Measurements from ENCODE around the gene NKD2.

NKD2 gene

GRCh38 chr5:1042626-1043025, 34.0 kb downstream of the NKD2 start:
- Histone ChIP-seq H3K36me3 (ENCODE audit: insufficient read depth) (no peaks in the 10 kb centered on the region), H3K4me1 (ENCODE audit: low read depth, poor library complexity, severe bottlenecking) (no peaks in the 10 kb centered on the region), H3K4me3 (IDR thresholded peaks at IDR 0.05; ENCODE audit: insufficient read depth, low read depth, low read length) (no peak overlapping the region), H4K20me1 (ENCODE audit: insufficient read depth) (no peaks in the 10 kb centered on the region), H3K27ac (no peak overlapping the region), H3K9ac (no peak overlapping the region), H3K79me2 (ENCODE audit: insufficient read depth, low read depth) (peaks cover 4% of the 10 kb centered on the region; the same call in 1 of the 2 replicates), H3K27me3 (ENCODE audit: insufficient read depth, low read depth) (no peaks in the 10 kb centered on the region), H3K4me2 (no peak overlapping the region), H2AFZ (ENCODE audit: low read depth) (no peak overlapping the region)
- no peak for TF ChIP-seq CTCF (conservative IDR thresholded peaks at IDR 0.05; ENCODE audit: low read depth, low read length)

- no peak for TF ChIP-seq CTCF (conservative IDR thresholded peaks at IDR 0.05; ENCODE audit: low read depth, low read length)
- Histone ChIP-seq H3K27ac (no peak overlapping the region), H3K4me1 (ENCODE audit: low read depth, poor library complexity, severe bottlenecking) (no peaks in the 10 kb centered on the region), H3K36me3 (ENCODE audit: insufficient read depth) (no peaks in the 10 kb centered on the region), H3K4me3 (IDR thresholded peaks at IDR 0.05; ENCODE audit: insufficient read depth, low read depth, low read length) (no peak overlapping the region), H3K79me2 (ENCODE audit: insufficient read depth, low read depth) (peaks cover 4% of the 10 kb centered on the region; the same call in 1 of the 2 replicates), H4K20me1 (ENCODE audit: insufficient read depth) (no peaks in the 10 kb centered on the region), H3K27me3 (ENCODE audit: insufficient read depth, low read depth) (no peaks in the 10 kb centered on the region), H3K9ac (no peak overlapping the region), H3K4me2 (no peak overlapping the region), H2AFZ (ENCODE audit: low read depth) (no peak overlapping the region)
Measured at GRCh38 chr5:1043327-1043726, 34.7 kb downstream of the NKD2 start.

- Histone ChIP-seq H2AFZ (ENCODE audit: low read depth) (no peak overlapping the region), H3K9ac (no peak overlapping the region), H3K27me3 (ENCODE audit: insufficient read depth, low read depth) (no peaks in the 10 kb centered on the region), H4K20me1 (ENCODE audit: insufficient read depth) (no peaks in the 10 kb centered on the region), H3K27ac (no peak overlapping the region), H3K4me3 (IDR thresholded peaks at IDR 0.05; ENCODE audit: insufficient read depth, low read depth, low read length) (no peak overlapping the region), H3K4me2 (no peak overlapping the region), H3K4me1 (ENCODE audit: low read depth, poor library complexity, severe bottlenecking) (no peaks in the 10 kb centered on the region), H3K79me2 (ENCODE audit: insufficient read depth, low read depth) (0 out of 2 replicates have a peak, but pooled peaks cover 4% of the 10 kb centered on the region), H3K36me3 (ENCODE audit: insufficient read depth) (no peaks in the 10 kb centered on the region)
- TF ChIP-seq CTCF (conservative IDR thresholded peaks at IDR 0.05; ENCODE audit: low read depth, low read length): no peak
Measured at GRCh38 chr5:1044117-1044516, 35.5 kb downstream of the NKD2 start.

GRCh38 chr5:1045960-1046560, 37.5 kb downstream of the NKD2 start:
- no peak for TF ChIP-seq CTCF (conservative IDR thresholded peaks at IDR 0.05; ENCODE audit: low read depth, low read length)
- no peak overlapping the region for H3K27ac ChIP-seq
- peaks cover 19% of the 10 kb centered on the region for H3K4me1 ChIP-seq (ENCODE audit: low read depth, poor library complexity, severe bottlenecking)
- H3K27me3 ChIP-seq (ENCODE audit: insufficient read depth, low read depth): no peaks in the 10 kb centered on the region
- H3K9ac ChIP-seq: no peak overlapping the region
- H2AFZ ChIP-seq (ENCODE audit: low read depth): no peak overlapping the region
- H3K36me3 ChIP-seq (ENCODE audit: insufficient read depth): no peaks in the 10 kb centered on the region
- no peak overlapping the region for H3K4me2 ChIP-seq
- H4K20me1 ChIP-seq (ENCODE audit: insufficient read depth): no peaks in the 10 kb centered on the region
- no peaks in the 10 kb centered on the region for H3K79me2 ChIP-seq (ENCODE audit: insufficient read depth, low read depth)
- H3K4me3 ChIP-seq (IDR thresholded peaks at IDR 0.05; ENCODE audit: insufficient read depth, low read depth, low read length): no peak overlapping the region

Data from KMS-11 (cell line).